PC-3 (cell line): Measurements from ENCODE around the gene DNLZ. TPM values are rescaled to one million over a fixed set of nuclear protein-coding genes. Genes with fewer than 3 reads are reported as not detected.

ENCODE experiments used
- ATAC-seq: fragments of 200-7000 bp; cut with Tn5 transposase; 2 replicates; pipeline ENCODE4 v1.9.1; 2020; ENCODE audit warnings: mild to moderate bottlenecking, moderate library complexity
- BruUV-seq: library from RNA; stranded (reverse); fragments of 400-500 nt; replicated peaks from 2 replicates; lab custom pipeline; 2021; lab: Mats Ljungman, UMichigan
- CTCF ChIA-PET: fragments of 300-600 bp; sonication (Branson Sonifier 250); formaldehyde crosslinking; loops from one replicate; lab custom pipeline; 2022; ENCODE audit warnings: antibody characterized with exemption; lab: Charles Lee
- POLR2A ChIA-PET: fragments of 300-600 bp; sonication (Branson Sonifier 250); formaldehyde crosslinking; loops from one replicate; lab custom pipeline; 2022; ENCODE audit warnings: antibody characterized with exemption; ENCODE audit not compliant: unreplicated experiment; lab: Charles Lee
- DNase-seq: peaks from one replicate; pipeline ENCODE4 v3.0.0-alpha.2; 2015
- H2AFZ ChIP-seq: fragments of 300-600 bp; sonication (generic); 2 replicates; pipeline ENCODE4 v1.6.0; 2016; ENCODE audit warnings: antibody characterized with exemption, low read length
- H3F3A ChIP-seq: fragments of 300-600 bp; sonication (generic); one replicate; pipeline ENCODE4 v1.6.0; 2017; ENCODE audit warnings: antibody characterized with exemption, low read length, control low read depth, mild to moderate bottlenecking; ENCODE audit not compliant: unreplicated experiment
- H3K27ac ChIP-seq: fragments of 300-600 bp; sonication (generic); 2 replicates; pipeline ENCODE4 v1.5.1; 2016; ENCODE audit warnings: mild to moderate bottlenecking, low read length
- H3K27me3 ChIP-seq: fragments of 300-600 bp; sonication (generic); 2 replicates; pipeline ENCODE4 v1.6.1; 2016; ENCODE audit warnings: low read length, mixed read lengths
- H3K36me3 ChIP-seq: fragments of 300-600 bp; sonication (generic); 2 replicates; pipeline ENCODE4 v1.6.1; 2016; ENCODE audit warnings: low read depth, mixed run types, low read length, mixed read lengths
- H3K4me1 ChIP-seq: fragments of 300-600 bp; sonication (generic); 2 replicates; pipeline ENCODE4 v1.5.1; 2016; ENCODE audit warnings: low read length; ENCODE audit not compliant: insufficient read depth
- H3K4me2 ChIP-seq: fragments of 300-600 bp; sonication (generic); 2 replicates; pipeline ENCODE4 v1.6.0; 2016; ENCODE audit warnings: low read length
- H3K4me3 ChIP-seq: fragments of 300-600 bp; sonication (generic); 2 replicates; pipeline ENCODE4 v1.5.1; 2016; ENCODE audit warnings: mild to moderate bottlenecking, low read length, mixed read lengths
- H3K79me2 ChIP-seq: fragments of 300-600 bp; sonication (generic); 2 replicates; pipeline ENCODE4 v1.6.1; 2017; ENCODE audit warnings: low read length, mixed read lengths
- H3K9ac ChIP-seq: fragments of 300-600 bp; sonication (generic); 2 replicates; pipeline ENCODE4 v1.6.0; 2016; ENCODE audit warnings: mild to moderate bottlenecking, low read length
- H3K9me2 ChIP-seq: fragments of 300-600 bp; sonication (generic); replicated peaks from 2 replicates; pipeline ENCODE4 v1.6.1; 2016; ENCODE audit warnings: mixed run types, low read length, mixed read lengths
- H3K9me3 ChIP-seq: fragments of 300-600 bp; sonication (generic); 2 replicates; pipeline ENCODE4 v1.6.1; 2016; ENCODE audit warnings: low read length, mixed read lengths
- H4K20me1 ChIP-seq: fragments of 300-600 bp; sonication (generic); 2 replicates; pipeline ENCODE4 v1.6.1; 2016; ENCODE audit warnings: low read length, mixed read lengths
- EZH2 ChIP-seq: fragments of 300-600 bp; sonication (generic); IDR thresholded peaks from one replicate; pipeline ENCODE4 v1.6.1; 2017; ENCODE audit warnings: antibody characterized with exemption, mild to moderate bottlenecking, low read length; ENCODE audit not compliant: unreplicated experiment
- EZH2phosphoT487 ChIP-seq: fragments of 300-600 bp; sonication (generic); IDR thresholded peaks from 2 replicates; pipeline ENCODE4 v1.6.1; 2018; ENCODE audit warnings: mild to moderate bottlenecking, antibody characterized with exemption, low read length, borderline replicate concordance
- intact Hi-C: fragments of 100-400 bp; cut with micrococcal nuclease; formaldehyde crosslinking; loops from 2 replicates; pipeline ENCODE4 v1.9.0; 2023
- total RNA-seq: library from RNA; depleted of rRNA; stranded (reverse); fragments of >200 nt; gene quantifications from 2 replicates; pipeline ENCODE4 v1.2.3, GENCODE V29; 2014
- TF ChIP-seq, protein P1 (sequence below): fragments of 300-600 bp; sonication (generic); conservative IDR thresholded peaks from 2 replicates; pipeline ENCODE4 v1.5.1; 2017; ENCODE audit warnings: antibody characterized with exemption, low read depth, mild to moderate bottlenecking, low read length

Gene DNLZ
- total RNA-seq, 1 experiment from 2014 or later: 51.4 TPM

DNA sequence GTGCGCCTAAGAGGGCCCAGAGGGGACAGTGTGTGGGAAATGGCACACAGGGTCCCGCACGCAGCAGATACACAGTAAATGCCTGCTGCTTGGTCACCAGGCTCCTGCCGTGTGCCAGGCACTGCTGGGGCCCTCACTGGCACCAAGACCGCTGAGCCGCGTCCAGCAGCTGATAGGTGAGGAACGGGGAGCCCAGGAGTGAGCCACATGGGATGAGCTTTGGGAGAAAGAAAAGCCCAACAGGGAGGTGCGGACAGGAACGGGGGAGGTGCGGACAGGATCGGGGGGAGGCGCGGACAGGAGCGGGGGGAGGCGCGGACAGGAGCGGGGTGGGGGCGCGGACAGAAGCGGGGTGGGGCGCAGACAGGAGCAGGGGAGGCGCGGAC, 19.7 kb downstream of the DNLZ start:
- H3F3A ChIP-seq: no peaks in the 10 kb centered on the region
- TF ChIP-seq EZH2phosphoT487 (no peak), EZH2 (no peak)
- TF ChIP-seq, protein P1, sequence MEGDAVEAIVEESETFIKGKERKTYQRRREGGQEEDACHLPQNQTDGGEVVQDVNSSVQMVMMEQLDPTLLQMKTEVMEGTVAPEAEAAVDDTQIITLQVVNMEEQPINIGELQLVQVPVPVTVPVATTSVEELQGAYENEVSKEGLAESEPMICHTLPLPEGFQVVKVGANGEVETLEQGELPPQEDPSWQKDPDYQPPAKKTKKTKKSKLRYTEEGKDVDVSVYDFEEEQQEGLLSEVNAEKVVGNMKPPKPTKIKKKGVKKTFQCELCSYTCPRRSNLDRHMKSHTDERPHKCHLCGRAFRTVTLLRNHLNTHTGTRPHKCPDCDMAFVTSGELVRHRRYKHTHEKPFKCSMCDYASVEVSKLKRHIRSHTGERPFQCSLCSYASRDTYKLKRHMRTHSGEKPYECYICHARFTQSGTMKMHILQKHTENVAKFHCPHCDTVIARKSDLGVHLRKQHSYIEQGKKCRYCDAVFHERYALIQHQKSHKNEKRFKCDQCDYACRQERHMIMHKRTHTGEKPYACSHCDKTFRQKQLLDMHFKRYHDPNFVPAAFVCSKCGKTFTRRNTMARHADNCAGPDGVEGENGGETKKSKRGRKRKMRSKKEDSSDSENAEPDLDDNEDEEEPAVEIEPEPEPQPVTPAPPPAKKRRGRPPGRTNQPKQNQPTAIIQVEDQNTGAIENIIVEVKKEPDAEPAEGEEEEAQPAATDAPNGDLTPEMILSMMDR: no peak
- no peak overlapping the region for H3K4me2 ChIP-seq
- H2AFZ ChIP-seq: no peak overlapping the region
- no peaks in the 10 kb centered on the region for H3K27me3 ChIP-seq
- H3K9ac ChIP-seq: no peak overlapping the region
- no peak for DNase-seq
- no peaks in the 10 kb centered on the region for H3K9me2 ChIP-seq
- intact Hi-C loops: loop anchor here (2.0 kb wide), 1 partner anchor 19 kb away; the partner anchor contains the start of gene DNLZ
- CTCF ChIA-PET: no interaction called here
- POLR2A ChIA-PET: no interaction called here
- H3K4me1 ChIP-seq: peaks cover 12% of the 10 kb centered on the region; the same call in 1 of the 2 replicates
- no peak overlapping the region for H3K27ac ChIP-seq
- no peaks in the 10 kb centered on the region for H3K36me3 ChIP-seq
- BruUV-seq: no TSS peak
- no peaks in the 10 kb centered on the region for H3K9me3 ChIP-seq
- no peaks in the 10 kb centered on the region for H3K79me2 ChIP-seq
- no peak for ATAC-seq
- no peaks in the 10 kb centered on the region for H4K20me1 ChIP-seq
- H3K4me3 ChIP-seq: no peak overlapping the region

DNA sequence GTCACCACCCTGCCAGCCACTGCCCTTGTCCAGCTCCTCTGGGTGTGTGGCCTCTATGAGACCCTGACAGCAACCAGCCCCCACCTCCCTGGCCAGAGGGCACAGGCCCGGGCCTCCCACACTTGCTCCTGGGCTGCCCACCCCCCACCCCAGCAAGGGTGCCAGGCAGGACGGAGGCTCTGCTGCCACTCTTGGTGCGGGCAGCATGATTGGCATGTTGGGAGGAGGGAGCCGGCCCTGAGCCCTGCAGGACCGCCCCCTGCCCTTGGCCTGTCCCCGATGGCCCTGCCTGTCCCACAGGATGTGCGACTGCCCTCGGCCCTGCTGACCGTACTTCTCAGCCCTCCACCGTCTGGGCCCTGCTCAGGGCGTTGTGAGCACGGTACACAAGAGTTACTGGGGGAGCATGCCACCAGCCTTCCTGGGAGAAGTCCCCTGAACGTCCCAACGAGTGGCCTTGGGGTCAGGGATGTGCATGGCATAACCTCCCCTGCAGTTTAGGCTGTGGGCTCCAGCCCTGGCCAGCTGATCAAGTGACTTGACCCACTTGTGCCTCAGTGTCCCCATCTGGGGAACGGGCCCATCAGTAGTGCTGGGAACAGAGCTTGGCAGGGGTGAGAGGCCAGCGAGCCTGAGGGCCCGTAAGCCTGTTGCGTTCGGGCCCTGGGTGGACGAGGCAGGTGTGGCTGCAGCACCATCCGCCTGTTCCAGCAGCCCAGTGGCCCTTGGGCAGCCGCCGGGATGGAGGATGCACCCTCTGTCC, 20.2 kb downstream of the DNLZ start:
- TF ChIP-seq EZH2phosphoT487: no peak
- no peak for TF ChIP-seq EZH2
- TF ChIP-seq, protein P1: no peak
- ChIA-PET CTCF (no interaction called here), POLR2A (no interaction called here)
- Histone ChIP-seq H3K4me2 (no peak overlapping the region), H3K36me3 (no peaks in the 10 kb centered on the region), H3K27ac (no peak overlapping the region), H3K79me2 (no peaks in the 10 kb centered on the region), H3F3A (no peaks in the 10 kb centered on the region), H3K9me3 (no peaks in the 10 kb centered on the region), H3K9ac (no peak overlapping the region), H3K4me1 (peaks cover 12% of the 10 kb centered on the region; the same call in 1 of the 2 replicates), H2AFZ (no peak overlapping the region), H4K20me1 (no peaks in the 10 kb centered on the region), H3K9me2 (no peaks in the 10 kb centered on the region), H3K4me3 (no peak overlapping the region), H3K27me3 (no peaks in the 10 kb centered on the region)
- ATAC-seq (no peak), DNase-seq (no peak)
- BruUV-seq: no TSS peak
- intact Hi-C loops: no loop called here
